Measurements from ENCODE around the gene MAB21L4. TPM values are rescaled to one million over a fixed set of nuclear protein-coding genes. Genes with fewer than 3 reads are reported as not detected.
A peak's percentile ranks its signal among the peaks of the same experiment; 100 is the strongest.

The MAB21L4 gene
- total and polyA plus RNA-seq, 2 donors from 2014 or later: 6.1 to 28.5 TPM

- Histone ChIP-seq H3K9me3 (ENCODE audit: control insufficient read depth in 2 of 3, insufficient read depth in 1 of 3, low read length in 3 of 3) (no peaks in the 10 kb centered on the region), H3K4me1 (ENCODE audit: control insufficient read depth in 2 of 3, insufficient read depth in 2 of 3, low read depth in 1 of 3, low read length in 3 of 3) (peaks cover 0 to 6% (median 0%) of the 10 kb centered on the region in 3 donors)
Measured at GRCh38 chr2:240902615-240903041, 6.7 kb upstream of the MAB21L4 start.

GRCh38 chr2:240901986-240902614 is 6.1 kb upstream of the MAB21L4 start:
- no peak for DNase-seq
- no peaks in the 10 kb centered on the region for H3K36me3 ChIP-seq (ENCODE audit: control insufficient read depth in 2 of 3, insufficient read depth in 3 of 3, low read length in 3 of 3)
- no peak for TF ChIP-seq CTCF (IDR thresholded peaks at IDR 0.05; ENCODE audit: borderline replicate concordance, extremely low read depth, insufficient read depth)

More at GRCh38 chr2:240902615-240903041, 6.7 kb upstream of the MAB21L4 start:
- FAIRE-seq: no peak
- no peak overlapping the region for H3K4me3 ChIP-seq (ENCODE audit: low read length in 3 of 3)
- intact Hi-C loops (cut with DNase I): no loop called here
- no peak overlapping the region for H3K27ac ChIP-seq (ENCODE audit: low read depth in 2 of 2, low read length in 2 of 2)
- no peak for TF ChIP-seq CTCF (IDR thresholded peaks at IDR 0.05; ENCODE audit: borderline replicate concordance, extremely low read depth, insufficient read depth)
- H3K27me3 ChIP-seq (ENCODE audit: control insufficient read depth, insufficient read depth, low read length): no peaks in the 10 kb centered on the region
- H3K36me3 ChIP-seq (ENCODE audit: control insufficient read depth in 2 of 3, insufficient read depth in 3 of 3, low read length in 3 of 3): no peaks in the 10 kb centered on the region
- no peak overlapping the region for H3K9ac ChIP-seq (ENCODE audit: low read length in 3 of 3)
- peak in 1 of 5 donors; percentile 63 for DNase-seq

GRCh38 chr2:240900141-240900860 is 4.3 kb upstream of the MAB21L4 start:
- H3K4me3 ChIP-seq (ENCODE audit: low read length in 3 of 3): no peak overlapping the region
- no peak for TF ChIP-seq CTCF (IDR thresholded peaks at IDR 0.05; ENCODE audit: borderline replicate concordance, extremely low read depth, insufficient read depth)
- no peaks in the 10 kb centered on the region for H3K9me3 ChIP-seq (ENCODE audit: control insufficient read depth in 2 of 3, insufficient read depth in 1 of 3, low read length in 3 of 3)
- peaks cover 0 to 18% (median 0%) of the 10 kb centered on the region in 3 donors for H3K4me1 ChIP-seq (ENCODE audit: control insufficient read depth in 2 of 3, insufficient read depth in 2 of 3, low read depth in 1 of 3, low read length in 3 of 3)
- intact Hi-C loops (cut with DNase I): no loop called here
- no peak overlapping the region for H3K9ac ChIP-seq (ENCODE audit: low read length in 3 of 3)
- DNase-seq (no peak), FAIRE-seq (no peak)
- H3K27me3 ChIP-seq (ENCODE audit: control insufficient read depth, insufficient read depth, low read length): no peaks in the 10 kb centered on the region
- no peak overlapping the region for H3K27ac ChIP-seq (ENCODE audit: low read depth in 2 of 2, low read length in 2 of 2)
- no peaks in the 10 kb centered on the region for H3K36me3 ChIP-seq (ENCODE audit: control insufficient read depth in 2 of 3, insufficient read depth in 3 of 3, low read length in 3 of 3)

More at GRCh38 chr2:240901986-240902614, 6.1 kb upstream of the MAB21L4 start:
- no peak overlapping the region for H3K9ac ChIP-seq (ENCODE audit: low read length in 3 of 3)
- no peaks in the 10 kb centered on the region for H3K9me3 ChIP-seq (ENCODE audit: control insufficient read depth in 2 of 3, insufficient read depth in 1 of 3, low read length in 3 of 3)
- FAIRE-seq: no peak
- intact Hi-C loops (cut with DNase I): no loop called here
- H3K27ac ChIP-seq (ENCODE audit: low read depth in 2 of 2, low read length in 2 of 2): no peak overlapping the region
- H3K4me3 ChIP-seq (ENCODE audit: low read length in 3 of 3): no peak overlapping the region
- H3K4me1 ChIP-seq (ENCODE audit: control insufficient read depth in 2 of 3, insufficient read depth in 2 of 3, low read depth in 1 of 3, low read length in 3 of 3): peaks cover 0 to 9% (median 0%) of the 10 kb centered on the region in 3 donors
- no peaks in the 10 kb centered on the region for H3K27me3 ChIP-seq (ENCODE audit: control insufficient read depth, insufficient read depth, low read length)

Measured in kidney (tissue), 14 donors.